ENCODE data around the gene CHL1.

Gene CHL1

GRCh38 chr3:288417-288816, 91.9 kb downstream of the CHL1 start:
- DNase-seq = no peak

GRCh38 chr3:291028-291427, 94.5 kb downstream of the CHL1 start:
- DNase-seq = no peak

- no peak for DNase-seq
Observed at GRCh38 chr3:291646-292436, 95.3 kb downstream of the CHL1 start.

- no peak for DNase-seq
Observed at GRCh38 chr3:294096-294495, 97.5 kb downstream of the CHL1 start.

- DNase-seq = no peak
Observed at GRCh38 chr3:294581-294980, 98.0 kb downstream of the CHL1 start.

- DNase-seq = no peak
Observed at GRCh38 chr3:295166-295565, 98.6 kb downstream of the CHL1 start.

- no peak for DNase-seq
Observed at GRCh38 chr3:297585-297984, 101.0 kb downstream of the CHL1 start.

- no peak for DNase-seq
Observed at GRCh38 chr3:299590-300301, 103.2 kb downstream of the CHL1 start.

- no peak for DNase-seq
Observed at GRCh38 chr3:307182-307581, 110.6 kb downstream of the CHL1 start.

GRCh38 chr3:308597-309321, 112.2 kb downstream of the CHL1 start:
- no peak for DNase-seq

GRCh38 chr3:312160-312733, 115.7 kb downstream of the CHL1 start:
- DNase-seq = no peak

GRCh38 chr3:312911-313310, 116.3 kb downstream of the CHL1 start:
- no peak for DNase-seq

GRCh38 chr3:317012-317411, 120.4 kb downstream of the CHL1 start:
- no peak for DNase-seq

- DNase-seq = no peak
Observed at GRCh38 chr3:318903-319302, 122.3 kb downstream of the CHL1 start.

- no peak for DNase-seq
Observed at GRCh38 chr3:324423-324822, 127.9 kb downstream of the CHL1 start.

- no peak for DNase-seq
Observed at GRCh38 chr3:325495-325894, 128.9 kb downstream of the CHL1 start.

- no peak for DNase-seq
Observed at GRCh38 chr3:330494-331115, 134.0 kb downstream of the CHL1 start.

GRCh38 chr3:331881-332280, 135.3 kb downstream of the CHL1 start:
- DNase-seq = no peak

GRCh38 chr3:332701-333100, 136.1 kb downstream of the CHL1 start:
- DNase-seq = no peak

- DNase-seq = no peak
Observed at GRCh38 chr3:335240-335639, 138.7 kb downstream of the CHL1 start.

GRCh38 chr3:339351-339750, 142.8 kb downstream of the CHL1 start:
- no peak for DNase-seq

GRCh38 chr3:341998-342397, 145.4 kb downstream of the CHL1 start:
- no peak for DNase-seq

- no peak for DNase-seq
Observed at GRCh38 chr3:346186-346585, 149.6 kb downstream of the CHL1 start.

All from inflammatory macrophage (primary cell).